Brain microvascular endothelial cell (primary cell): ENCODE data around the gene CRY2.
A peak's percentile ranks its signal among the peaks of the same experiment; 100 is the strongest.
"Not testable (repeated sequence)": the region's sequence is repeated elsewhere in the genome, so short reads cannot be mapped to it uniquely, and the experiment has no call there.

Source experiments
- DNase-seq: peaks from one replicate; pipeline ENCODE4 v3.0.0-alpha.2; 2020
- H3K27ac ChIP-seq: fragments of 250-450 bp; sonication (Bioruptor Pico); 2 replicates; pipeline ENCODE4 v1.5.1; 2020; ENCODE audit warnings: mild to moderate bottlenecking, moderate library complexity
- H3K27me3 ChIP-seq: fragments of 250-450 bp; sonication (Bioruptor Pico); replicated peaks from 2 replicates; pipeline ENCODE4 v1.5.1; 2020; ENCODE audit warnings: mild to moderate bottlenecking
- H3K36me3 ChIP-seq: fragments of 250-450 bp; sonication (Bioruptor Pico); replicated peaks from 2 replicates; pipeline ENCODE4 v1.5.1; 2020; ENCODE audit warnings: mild to moderate bottlenecking
- H3K4me3 ChIP-seq: 2 replicates; pipeline ENCODE4 v1.5.1; 2011; ENCODE audit warnings: low read depth, mild to moderate bottlenecking, control low read depth, low read length, moderate library complexity
- CTCF ChIP-seq: IDR thresholded peaks from 2 replicates; pipeline ENCODE4 v1.5.1; 2011; ENCODE audit warnings: low read depth, mild to moderate bottlenecking, moderate library complexity, low read length, control low read depth, inconsistent platforms; ENCODE audit errors: missing control alignments
- in situ Hi-C: cut with HindIII; loops from 2 replicates; pipeline ENCODE4 v1.10.0; 2017; ENCODE audit warnings: low sequenced_read_pairs, low pct_ligation_motif_present

The CRY2 gene

GRCh38 chr11:45900916-45901617 lies 53.8 kb downstream of the CRY2 start:
- peak overlapping the region; percentile 57 for H3K4me3 ChIP-seq
- no peaks in the 10 kb centered on the region for H3K36me3 ChIP-seq
- H3K27me3 ChIP-seq: no peaks in the 10 kb centered on the region
- H3K27ac ChIP-seq: no peak overlapping the region
- no peak for TF ChIP-seq CTCF
- no peak for DNase-seq
- in situ Hi-C loops: no loop called here

GRCh38 chr11:45901626-45902025 lies 54.4 kb downstream of the CRY2 start:
- in situ Hi-C loops: no loop called here
- no peak for TF ChIP-seq CTCF
- no peak for DNase-seq
- Histone ChIP-seq H3K27ac (no peak overlapping the region), H3K4me3 (no peak overlapping the region), H3K36me3 (no peaks in the 10 kb centered on the region), H3K27me3 (no peaks in the 10 kb centered on the region)

GRCh38 chr11:45902452-45903380 lies 55.4 kb downstream of the CRY2 start:
- Histone ChIP-seq H3K36me3 (no peaks in the 10 kb centered on the region), H3K27me3 (no peaks in the 10 kb centered on the region), H3K27ac (no peak overlapping the region), H3K4me3 (no peak overlapping the region)
- DNase-seq: no peak
- TF ChIP-seq CTCF: no peak
- in situ Hi-C loops: no loop called here

- Histone ChIP-seq H3K27me3 (no peaks in the 10 kb centered on the region), H3K27ac (no peak overlapping the region), H3K36me3 (peaks cover 2% of the 10 kb centered on the region), H3K4me3 (no peak overlapping the region)
- DNase-seq: no peak
- in situ Hi-C loops: no loop called here
- no peak for TF ChIP-seq CTCF
These were observed 57.1 kb downstream of the CRY2 start for GRCh38 chr11:45904309-45904915.

- no peak for DNase-seq
- in situ Hi-C loops: no loop called here
- TF ChIP-seq CTCF: no peak
- Histone ChIP-seq H3K27me3 (no peaks in the 10 kb centered on the region), H3K4me3 (no peak overlapping the region), H3K36me3 (peaks cover 7% of the 10 kb centered on the region), H3K27ac (no peak overlapping the region)
These were observed 57.8 kb downstream of the CRY2 start for GRCh38 chr11:45905095-45905494.

GRCh38 chr11:45905576-45905975 lies 58.3 kb downstream of the CRY2 start:
- not testable (repeated sequence) for H3K4me3 ChIP-seq, H3K27me3 ChIP-seq

More at GRCh38 chr11:45905576-45905975, 58.3 kb downstream of the CRY2 start:
- H3K36me3 ChIP-seq, H3K27ac ChIP-seq, in situ Hi-C loops, DNase-seq: not testable (repeated sequence)
